ENCODE results near the gene AKR7A2.
"Not testable (repeated sequence)": the region's sequence is repeated elsewhere in the genome, so short reads cannot be mapped to it uniquely, and the experiment has no call there.

The AKR7A2 gene

GRCh38 chr1:19294638-19295037, 17.3 kb downstream of the AKR7A2 start:
- no peak for DNase-seq

GRCh38 chr1:19289244-19289643, 22.7 kb downstream of the AKR7A2 start:
- DNase-seq, result no peak

GRCh38 chr1:19288324-19289241, 23.4 kb downstream of the AKR7A2 start, which contains the start of gene AKR7A3:
Gene AKR7A3 (minus strand): TSS chr1:19288770. CDS start chr1:19288709, 61 bp downstream.
- DNase-seq, result peak; percentile 30

- DNase-seq, result no peak
These were observed 24.3 kb downstream of the AKR7A2 start for GRCh38 chr1:19287436-19288185.

- DNase-seq, result not testable (repeated sequence)
These were observed 26.1 kb downstream of the AKR7A2 start for GRCh38 chr1:19285807-19286206.

- not testable (repeated sequence) for DNase-seq
These were observed 26.6 kb downstream of the AKR7A2 start for GRCh38 chr1:19285366-19285765.

- DNase-seq, result no peak
These were observed 27.1 kb downstream of the AKR7A2 start for GRCh38 chr1:19284881-19285280.

- no peak for DNase-seq
These were observed 28.1 kb downstream of the AKR7A2 start for GRCh38 chr1:19283891-19284290.

GRCh38 chr1:19274636-19275035, 37.3 kb downstream of the AKR7A2 start:
- no peak for DNase-seq

GRCh38 chr1:19273844-19274531, 38.0 kb downstream of the AKR7A2 start:
- DNase-seq, result not testable (repeated sequence)

- DNase-seq, result no peak
These were observed 38.7 kb downstream of the AKR7A2 start for GRCh38 chr1:19273106-19273843.

GRCh38 chr1:19272064-19272463, 39.9 kb downstream of the AKR7A2 start:
- no peak for DNase-seq

- DNase-seq, result not testable (repeated sequence)
These were observed 41.6 kb downstream of the AKR7A2 start for GRCh38 chr1:19270343-19270730.

GRCh38 chr1:19269427-19270342, 42.3 kb downstream of the AKR7A2 start:
- peak; percentile 40 for DNase-seq

- DNase-seq, result no peak
These were observed 43.5 kb downstream of the AKR7A2 start for GRCh38 chr1:19268445-19268844.

- no peak for DNase-seq
These were observed 49.2 kb downstream of the AKR7A2 start for GRCh38 chr1:19262744-19263143.

GRCh38 chr1:19262047-19262446, 49.9 kb downstream of the AKR7A2 start:
- no peak for DNase-seq

- peak; percentile 93 for DNase-seq
These were observed 51.5 kb downstream of the AKR7A2 start for GRCh38 chr1:19260211-19261138.

GRCh38 chr1:19258353-19258752, 53.6 kb downstream of the AKR7A2 start:
- no peak for DNase-seq

Measured in EL (cell line).